GM12878 (cell line): ENCODE measurements around the gene PRPF6.

Source experiments
- BCL11A ChIP-seq: IDR thresholded peaks from 2 replicates; pipeline ENCODE4 v1.6.1; 2011; ENCODE audit warnings: low read depth, low read length
- BRCA1 ChIP-seq: IDR thresholded peaks from 2 replicates; pipeline ENCODE4 v1.6.1; 2011; ENCODE audit warnings: low read depth, low read length, improper control_type of control experiment
- CEBPB ChIP-seq, 2 experiments: fragments of 150-350 bp in 1 of 2; IDR thresholded peaks; 2 replicates each; pipeline ENCODE4 v1.6.1; 2012 to 2014; ENCODE audit warnings: low read depth in 2 of 2, low read length in 2 of 2, borderline replicate concordance in 1 of 2, inconsistent platforms in 1 of 2
- SMARCA5 ChIP-seq: fragments of 450-650 bp; IDR thresholded peaks from 2 replicates; pipeline ENCODE4 v1.6.1; 2017; ENCODE audit warnings: mild to moderate bottlenecking
- TF ChIP-seq, protein P1 (sequence below), 3 experiments: IDR thresholded peaks in 2 of 3; conservative IDR thresholded peaks in 1 of 3; 2 replicates each; pipeline ENCODE4 v1.5.1; 2011; ENCODE audit warnings: low read depth in 3 of 3, low read length in 3 of 3, mild to moderate bottlenecking in 3 of 3, control low read depth in 2 of 3, moderate library complexity in 2 of 3, inconsistent platforms in 1 of 3, mixed read lengths in 1 of 3; ENCODE audit not compliant: control insufficient read depth in 2 of 3, insufficient read depth in 1 of 3; ENCODE audit errors: extremely low read depth in 1 of 3
- TF ChIP-seq, protein P2 (sequence below): fragments of 450-650 bp; IDR thresholded peaks from 2 replicates; pipeline ENCODE4 v1.6.1; 2017; ENCODE audit warnings: low read depth, mild to moderate bottlenecking, moderate library complexity

DNA sequence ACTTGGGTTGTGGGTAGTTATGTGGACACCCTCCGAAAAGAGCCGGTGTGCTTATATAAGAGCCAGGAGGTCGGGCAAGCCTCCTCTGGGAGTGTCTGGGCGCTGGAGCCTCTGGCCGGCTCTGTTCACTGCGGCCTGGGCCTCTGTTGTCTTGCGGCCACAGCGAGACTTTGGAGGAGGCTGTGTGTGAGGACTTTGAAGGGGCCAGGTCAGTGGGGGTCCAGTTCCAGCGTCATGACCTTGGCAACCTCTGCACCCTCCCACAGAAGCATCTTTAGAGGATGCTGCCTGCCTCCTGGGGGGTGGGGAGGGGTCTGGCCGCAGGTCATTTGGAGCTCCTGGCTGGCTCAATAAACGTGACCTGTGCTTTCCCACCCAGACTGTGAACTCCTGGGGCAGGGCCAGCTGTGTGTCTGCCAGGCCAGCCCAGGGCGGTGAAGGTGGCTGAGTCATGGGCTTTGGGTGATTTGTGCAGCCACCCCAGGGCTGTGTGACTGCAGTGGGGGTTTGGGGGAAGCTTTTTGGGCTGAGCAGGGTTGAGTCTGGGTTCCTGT lies 83.3 kb downstream of the PRPF6 start:
- TF ChIP-seq BCL11A (no peak), SMARCA5 (no peak), BRCA1 (no peak), CEBPB (IDR thresholded peaks at IDR 0.05; ENCODE audit: borderline replicate concordance in 1 of 2, low read depth in 2 of 2, low read length in 2 of 2) (no peak)
- TF ChIP-seq, protein P1, sequence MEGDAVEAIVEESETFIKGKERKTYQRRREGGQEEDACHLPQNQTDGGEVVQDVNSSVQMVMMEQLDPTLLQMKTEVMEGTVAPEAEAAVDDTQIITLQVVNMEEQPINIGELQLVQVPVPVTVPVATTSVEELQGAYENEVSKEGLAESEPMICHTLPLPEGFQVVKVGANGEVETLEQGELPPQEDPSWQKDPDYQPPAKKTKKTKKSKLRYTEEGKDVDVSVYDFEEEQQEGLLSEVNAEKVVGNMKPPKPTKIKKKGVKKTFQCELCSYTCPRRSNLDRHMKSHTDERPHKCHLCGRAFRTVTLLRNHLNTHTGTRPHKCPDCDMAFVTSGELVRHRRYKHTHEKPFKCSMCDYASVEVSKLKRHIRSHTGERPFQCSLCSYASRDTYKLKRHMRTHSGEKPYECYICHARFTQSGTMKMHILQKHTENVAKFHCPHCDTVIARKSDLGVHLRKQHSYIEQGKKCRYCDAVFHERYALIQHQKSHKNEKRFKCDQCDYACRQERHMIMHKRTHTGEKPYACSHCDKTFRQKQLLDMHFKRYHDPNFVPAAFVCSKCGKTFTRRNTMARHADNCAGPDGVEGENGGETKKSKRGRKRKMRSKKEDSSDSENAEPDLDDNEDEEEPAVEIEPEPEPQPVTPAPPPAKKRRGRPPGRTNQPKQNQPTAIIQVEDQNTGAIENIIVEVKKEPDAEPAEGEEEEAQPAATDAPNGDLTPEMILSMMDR (IDR thresholded peaks at IDR 0.05 in 2 of 3, conservative IDR thresholded peaks at IDR 0.05 in 1 of 3; ENCODE audit: control insufficient read depth in 2 of 3, extremely low read depth in 1 of 3, insufficient read depth in 1 of 3, low read depth in 3 of 3, low read length in 3 of 3): no peak
- TF ChIP-seq, protein P2, sequence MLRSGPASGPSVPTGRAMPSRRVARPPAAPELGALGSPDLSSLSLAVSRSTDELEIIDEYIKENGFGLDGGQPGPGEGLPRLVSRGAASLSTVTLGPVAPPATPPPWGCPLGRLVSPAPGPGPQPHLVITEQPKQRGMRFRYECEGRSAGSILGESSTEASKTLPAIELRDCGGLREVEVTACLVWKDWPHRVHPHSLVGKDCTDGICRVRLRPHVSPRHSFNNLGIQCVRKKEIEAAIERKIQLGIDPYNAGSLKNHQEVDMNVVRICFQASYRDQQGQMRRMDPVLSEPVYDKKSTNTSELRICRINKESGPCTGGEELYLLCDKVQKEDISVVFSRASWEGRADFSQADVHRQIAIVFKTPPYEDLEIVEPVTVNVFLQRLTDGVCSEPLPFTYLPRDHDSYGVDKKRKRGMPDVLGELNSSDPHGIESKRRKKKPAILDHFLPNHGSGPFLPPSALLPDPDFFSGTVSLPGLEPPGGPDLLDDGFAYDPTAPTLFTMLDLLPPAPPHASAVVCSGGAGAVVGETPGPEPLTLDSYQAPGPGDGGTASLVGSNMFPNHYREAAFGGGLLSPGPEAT: no peak
